GM12878 (cell line): ENCODE measurements around the gene CPNE5.

Source experiments
- EED ChIP-seq: sonication (generic); IDR thresholded peaks from 2 replicates; pipeline ENCODE4 v1.6.1; 2016; ENCODE audit warnings: antibody characterized with exemption, low read depth
- EZH2 ChIP-seq: IDR thresholded peaks from 2 replicates; pipeline ENCODE4 v1.6.1; 2012; ENCODE audit warnings: low read depth, mild to moderate bottlenecking, control low read depth, inconsistent platforms, low read length, borderline replicate concordance; ENCODE audit not compliant: control insufficient read depth
- GABPA ChIP-seq: IDR thresholded peaks from 2 replicates; pipeline ENCODE4 v1.6.1; 2014; ENCODE audit warnings: antibody characterized with exemption, low read depth, mild to moderate bottlenecking, inconsistent platforms
- POLR2A ChIP-seq: IDR thresholded peaks from 2 replicates; pipeline ENCODE4 v1.6.1; 2011; ENCODE audit warnings: low read depth, mild to moderate bottlenecking, low read length
- TF ChIP-seq, protein P1 (sequence below): IDR thresholded peaks from 2 replicates; pipeline ENCODE4 v1.6.1; 2012; ENCODE audit warnings: low read depth, low read length, improper control_type of control experiment
- TF ChIP-seq, protein P2 (sequence below): fragments of 450-650 bp; IDR thresholded peaks from 2 replicates; pipeline ENCODE4 v1.6.1; 2016; ENCODE audit warnings: mild to moderate bottlenecking

DNA sequence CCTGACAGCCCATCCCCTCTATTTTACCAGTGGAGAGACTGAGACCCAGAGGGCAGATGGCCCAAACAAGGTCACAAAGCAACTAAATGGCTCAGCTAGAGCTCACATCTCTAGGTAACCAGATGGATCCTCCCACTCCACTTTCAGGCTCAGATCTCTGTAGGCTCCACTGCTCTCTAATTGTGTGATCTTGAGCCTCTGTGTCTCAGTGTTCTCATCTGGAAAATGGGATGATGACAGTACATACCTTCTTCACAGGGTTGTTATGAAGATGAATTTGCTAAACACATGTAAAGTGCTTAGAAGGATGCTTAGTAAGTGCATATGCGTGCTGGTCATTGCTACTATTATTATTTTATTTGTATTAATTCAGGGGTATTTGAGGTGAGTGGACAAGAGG, 101.1 kb downstream of the CPNE5 start:
- TF ChIP-seq, protein P1, sequence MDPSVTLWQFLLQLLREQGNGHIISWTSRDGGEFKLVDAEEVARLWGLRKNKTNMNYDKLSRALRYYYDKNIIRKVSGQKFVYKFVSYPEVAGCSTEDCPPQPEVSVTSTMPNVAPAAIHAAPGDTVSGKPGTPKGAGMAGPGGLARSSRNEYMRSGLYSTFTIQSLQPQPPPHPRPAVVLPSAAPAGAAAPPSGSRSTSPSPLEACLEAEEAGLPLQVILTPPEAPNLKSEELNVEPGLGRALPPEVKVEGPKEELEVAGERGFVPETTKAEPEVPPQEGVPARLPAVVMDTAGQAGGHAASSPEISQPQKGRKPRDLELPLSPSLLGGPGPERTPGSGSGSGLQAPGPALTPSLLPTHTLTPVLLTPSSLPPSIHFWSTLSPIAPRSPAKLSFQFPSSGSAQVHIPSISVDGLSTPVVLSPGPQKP, result no peak
- TF ChIP-seq EED (no peak), POLR2A (no peak), GABPA (no peak), EZH2 (no peak)
- TF ChIP-seq, protein P2, sequence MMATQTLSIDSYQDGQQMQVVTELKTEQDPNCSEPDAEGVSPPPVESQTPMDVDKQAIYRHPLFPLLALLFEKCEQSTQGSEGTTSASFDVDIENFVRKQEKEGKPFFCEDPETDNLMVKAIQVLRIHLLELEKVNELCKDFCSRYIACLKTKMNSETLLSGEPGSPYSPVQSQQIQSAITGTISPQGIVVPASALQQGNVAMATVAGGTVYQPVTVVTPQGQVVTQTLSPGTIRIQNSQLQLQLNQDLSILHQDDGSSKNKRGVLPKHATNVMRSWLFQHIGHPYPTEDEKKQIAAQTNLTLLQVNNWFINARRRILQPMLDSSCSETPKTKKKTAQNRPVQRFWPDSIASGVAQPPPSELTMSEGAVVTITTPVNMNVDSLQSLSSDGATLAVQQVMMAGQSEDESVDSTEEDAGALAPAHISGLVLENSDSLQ, result no peak
